Measurements from ENCODE around the gene CFAP299. TPM values are rescaled to one million over a fixed set of nuclear protein-coding genes. Genes with fewer than 3 reads are reported as not detected.
"Not testable (repeated sequence)": the region's sequence is repeated elsewhere in the genome, so short reads cannot be mapped to it uniquely, and the experiment has no call there.

CFAP299 gene
- total and polyA plus RNA-seq, 2 donors (not counting 3 experiments of a cell fraction or from before 2014, with no cell fraction given) = not detected

- BruUV-seq (replicated peaks); H3K36me3 ChIP-seq (ENCODE audit: control insufficient read depth in 2 of 2, extremely low read depth in 1 of 2, insufficient read depth in 2 of 2, low read length in 2 of 2); H3K9me3 ChIP-seq (replicated peaks; ENCODE audit: control insufficient read depth, insufficient read depth, low read length); H3K27me3 ChIP-seq (ENCODE audit: control insufficient read depth in 2 of 2, insufficient read depth in 2 of 2, low read length in 2 of 2); H2AFZ ChIP-seq (ENCODE audit: low read depth, low read length); H3K4me3 ChIP-seq (replicated peaks in 1 of 3; ENCODE audit: insufficient read depth in 1 of 3, low read depth in 1 of 3, low read length in 3 of 3); H3K4me2 ChIP-seq (ENCODE audit: insufficient read depth, low read length); H3K79me2 ChIP-seq (ENCODE audit: control insufficient read depth, insufficient read depth, low read length); POLR2A ChIA-PET; intact Hi-C loops (cut with micrococcal nuclease); H3K9me1 ChIP-seq (replicated peaks; ENCODE audit: control insufficient read depth, extremely low read depth, insufficient read depth, low read length); H4K20me1 ChIP-seq (replicated peaks; ENCODE audit: control insufficient read depth, extremely low read depth, insufficient read depth, low read length); H3K9ac ChIP-seq (replicated peaks; ENCODE audit: extremely low read depth, insufficient read depth, low read length); DNase-seq (ENCODE audit: low read depth, low spot score); dilution Hi-C loops (cut with MboI; ENCODE audit: extremely low pct_ligation_motif_present, low sequenced_read_pairs); FAIRE-seq; H3K27ac ChIP-seq (ENCODE audit: insufficient read depth, low read depth, low read length); H3K4me1 ChIP-seq (ENCODE audit: control insufficient read depth, extremely low read depth, insufficient read depth, low read length); CTCF ChIA-PET: not testable (repeated sequence)
These were observed 103.9 kb downstream of the CFAP299 start for GRCh38 chr4:80439294-80440061.

GRCh38 chr4:80446248-80446647, 110.7 kb downstream of the CFAP299 start:
- H3K4me2 ChIP-seq (ENCODE audit: insufficient read depth, low read length) = no peak overlapping the region

More at GRCh38 chr4:80446248-80446647, 110.7 kb downstream of the CFAP299 start:
- intact Hi-C loops (cut with micrococcal nuclease) = no loop called here
- POLR2A ChIA-PET = no interaction called here
- CTCF ChIA-PET = no interaction called here
- no TSS peak for BruUV-seq (replicated peaks)
- no peaks in the 10 kb centered on the region for H3K79me2 ChIP-seq (ENCODE audit: control insufficient read depth, insufficient read depth, low read length)
- H3K9me3 ChIP-seq (replicated peaks; ENCODE audit: control insufficient read depth, insufficient read depth, low read length) = no peaks in the 10 kb centered on the region
- dilution Hi-C loops (cut with MboI; ENCODE audit: extremely low pct_ligation_motif_present, low sequenced_read_pairs) = no loop called here
- H3K9ac ChIP-seq (replicated peaks; ENCODE audit: extremely low read depth, insufficient read depth, low read length) = no peak overlapping the region
- H3K27me3 ChIP-seq (ENCODE audit: control insufficient read depth in 2 of 2, insufficient read depth in 2 of 2, low read length in 2 of 2) = no peaks in the 10 kb centered on the region
- H3K4me3 ChIP-seq (replicated peaks in 1 of 3; ENCODE audit: insufficient read depth in 1 of 3, low read depth in 1 of 3, low read length in 3 of 3) = no peak overlapping the region
- FAIRE-seq (no peak), DNase-seq (ENCODE audit: low read depth, low spot score) (no peak)
- H3K27ac ChIP-seq (ENCODE audit: insufficient read depth, low read depth, low read length) = no peak overlapping the region
- H3K4me1 ChIP-seq (ENCODE audit: control insufficient read depth, extremely low read depth, insufficient read depth, low read length) = no peaks in the 10 kb centered on the region
- H3K9me1 ChIP-seq (replicated peaks; ENCODE audit: control insufficient read depth, extremely low read depth, insufficient read depth, low read length) = no peaks in the 10 kb centered on the region
- no peaks in the 10 kb centered on the region for H4K20me1 ChIP-seq (replicated peaks; ENCODE audit: control insufficient read depth, extremely low read depth, insufficient read depth, low read length)
- TF ChIP-seq POLR2A (IDR thresholded peaks at IDR 0.05; ENCODE audit: low read depth, low read length) (no peak), JUN (IDR thresholded peaks at IDR 0.05; ENCODE audit: borderline replicate concordance, insufficient read depth, insufficient read length, low read depth) (no peak), CTCF (IDR thresholded peaks at IDR 0.05; ENCODE audit: extremely low read depth in 1 of 2, insufficient read depth in 1 of 2, low read depth in 1 of 2, low read length in 2 of 2) (no peak), MAX (IDR thresholded peaks at IDR 0.05; ENCODE audit: insufficient read depth, insufficient read length) (no peak), MYC (IDR thresholded peaks at IDR 0.05; ENCODE audit: low read depth, low read length) (no peak), FOS (IDR thresholded peaks at IDR 0.05; ENCODE audit: borderline replicate concordance, insufficient read depth, low read length) (no peak), GATA2 (IDR thresholded peaks at IDR 0.05; ENCODE audit: insufficient read depth, insufficient read length, low read depth, low read length) (no peak), POLR2AphosphoS5 (IDR thresholded peaks at IDR 0.05; ENCODE audit: insufficient read depth, low read depth, low read length) (no peak), EZH2 (IDR thresholded peaks at IDR 0.05; ENCODE audit: borderline replicate concordance, low read depth, low read length, severe bottlenecking) (no peak)
- no peak overlapping the region for H2AFZ ChIP-seq (ENCODE audit: low read depth, low read length)
- no peaks in the 10 kb centered on the region for H3K36me3 ChIP-seq (ENCODE audit: control insufficient read depth in 2 of 2, extremely low read depth in 1 of 2, insufficient read depth in 2 of 2, low read length in 2 of 2)

Data from endothelial cell of umbilical vein (primary cell).